CMK (cell line): Measurements from ENCODE around the gene TENM3.

Experiments used
- DNase-seq: peaks from one replicate; pipeline ENCODE4 v3.0.0-alpha.2; 2010; ENCODE audit warnings: low read depth

TENM3 gene

GRCh38 chr4:182746876-182747275 lies 503.7 kb downstream of the TENM3 start:
- DNase-seq = no peak

GRCh38 chr4:182748283-182748682 lies 505.1 kb downstream of the TENM3 start:
- DNase-seq = no peak

GRCh38 chr4:182748949-182749348 lies 505.7 kb downstream of the TENM3 start:
- no peak for DNase-seq

- no peak for DNase-seq
Measured at GRCh38 chr4:182749667-182750167, 506.5 kb downstream of the TENM3 start.

GRCh38 chr4:182752158-182752910 lies 509.1 kb downstream of the TENM3 start:
- DNase-seq = no peak

- DNase-seq = no peak
Measured at GRCh38 chr4:182754895-182755294, 511.7 kb downstream of the TENM3 start.

- no peak for DNase-seq
Measured at GRCh38 chr4:182756161-182756690, 513.0 kb downstream of the TENM3 start.

- DNase-seq = no peak
Measured at GRCh38 chr4:182758273-182758672, 515.1 kb downstream of the TENM3 start.

GRCh38 chr4:182760551-182761043 lies 517.4 kb downstream of the TENM3 start:
- no peak for DNase-seq

- no peak for DNase-seq
Measured at GRCh38 chr4:182764137-182764536, 520.9 kb downstream of the TENM3 start.

- DNase-seq = no peak
Measured at GRCh38 chr4:182764642-182765041, 521.4 kb downstream of the TENM3 start.

- no peak for DNase-seq
Measured at GRCh38 chr4:182765987-182766856, 523.0 kb downstream of the TENM3 start.

GRCh38 chr4:182766857-182767250 lies 523.7 kb downstream of the TENM3 start:
- DNase-seq = no peak

- DNase-seq = no peak
Measured at GRCh38 chr4:182768838-182769237, 525.6 kb downstream of the TENM3 start.

- DNase-seq = no peak
Measured at GRCh38 chr4:182770259-182770995, 527.2 kb downstream of the TENM3 start.

GRCh38 chr4:182770996-182771514 lies 527.9 kb downstream of the TENM3 start:
- DNase-seq = no peak

- no peak for DNase-seq
Measured at GRCh38 chr4:182775075-182775474, 531.9 kb downstream of the TENM3 start.

- no peak for DNase-seq
Measured at GRCh38 chr4:182776376-182777105, 533.3 kb downstream of the TENM3 start.

- DNase-seq = no peak
Measured at GRCh38 chr4:182778222-182778982, 535.2 kb downstream of the TENM3 start.

GRCh38 chr4:182786991-182787390 lies 543.8 kb downstream of the TENM3 start:
- DNase-seq = no peak
